Thoracic aorta (tissue), 2 donors: ENCODE data around the gene TMEM134. TPM values are rescaled to one million over a fixed set of nuclear protein-coding genes. Genes with fewer than 3 reads are reported as not detected.

ENCODE experiments used
- ATAC-seq: fragments of 150-250 bp; one replicate; pipeline ENCODE4 v1.8.0; 2017; ENCODE audit warnings: low read depth; ENCODE audit not compliant: insufficient number of reproducible peaks, low FRiP score
- DNase-seq: peaks from one replicate; pipeline ENCODE4 v3.0.0-alpha.2; 2020; ENCODE audit warnings: low spot score
- H3K27ac ChIP-seq, 2 donors: fragments of 200-600 bp; sonication (generic); 1 replicate in 1 of 2; 2 replicates in 1 of 2; pipeline ENCODE4 v1.5.1; 2016; ENCODE audit warnings: mild to moderate bottlenecking in 2 of 2, moderate library complexity in 2 of 2
- H3K27me3 ChIP-seq: fragments of 200-600 bp; sonication (generic); replicated peaks from 2 replicates; pipeline ENCODE4 v1.6.0; 2016; ENCODE audit warnings: mild to moderate bottlenecking; ENCODE audit not compliant: insufficient read depth
- H3K36me3 ChIP-seq: fragments of 200-600 bp; sonication (generic); one replicate; pipeline ENCODE4 v1.5.1; 2016
- H3K4me1 ChIP-seq, 2 donors: fragments of 200-600 bp; sonication (generic); 1 replicate in 1 of 2; 2 replicates in 1 of 2; pipeline versions ENCODE4 v1.5.1 to v1.6.0; 2016; ENCODE audit warnings: low read depth in 2 of 2, mild to moderate bottlenecking in 1 of 2; ENCODE audit not compliant: control insufficient read depth in 1 of 2
- H3K4me3 ChIP-seq: fragments of 200-600 bp; sonication (generic); 2 replicates; pipeline ENCODE4 v1.5.1; 2016; ENCODE audit warnings: mild to moderate bottlenecking
- H3K9me3 ChIP-seq: fragments of 200-600 bp; sonication (generic); 2 replicates; pipeline ENCODE4 v1.5.1; 2016
- total RNA-seq, 2 donors: library from RNA; depleted of rRNA; stranded (reverse); fragments of >200 nt; gene quantifications; one replicate each; pipeline versions ENCODE4 v1.1.0 to v1.2.3, GENCODE V29; 2016
- TF ChIP-seq, protein P1 (sequence below): fragments of 200-600 bp; sonication (generic); IDR thresholded peaks from one replicate; pipeline ENCODE4 v1.5.1; 2019; ENCODE audit warnings: antibody characterized with exemption

The TMEM134 gene
- total RNA-seq, 2 donors from 2014 or later = 66.7 to 67.7 TPM

DNA sequence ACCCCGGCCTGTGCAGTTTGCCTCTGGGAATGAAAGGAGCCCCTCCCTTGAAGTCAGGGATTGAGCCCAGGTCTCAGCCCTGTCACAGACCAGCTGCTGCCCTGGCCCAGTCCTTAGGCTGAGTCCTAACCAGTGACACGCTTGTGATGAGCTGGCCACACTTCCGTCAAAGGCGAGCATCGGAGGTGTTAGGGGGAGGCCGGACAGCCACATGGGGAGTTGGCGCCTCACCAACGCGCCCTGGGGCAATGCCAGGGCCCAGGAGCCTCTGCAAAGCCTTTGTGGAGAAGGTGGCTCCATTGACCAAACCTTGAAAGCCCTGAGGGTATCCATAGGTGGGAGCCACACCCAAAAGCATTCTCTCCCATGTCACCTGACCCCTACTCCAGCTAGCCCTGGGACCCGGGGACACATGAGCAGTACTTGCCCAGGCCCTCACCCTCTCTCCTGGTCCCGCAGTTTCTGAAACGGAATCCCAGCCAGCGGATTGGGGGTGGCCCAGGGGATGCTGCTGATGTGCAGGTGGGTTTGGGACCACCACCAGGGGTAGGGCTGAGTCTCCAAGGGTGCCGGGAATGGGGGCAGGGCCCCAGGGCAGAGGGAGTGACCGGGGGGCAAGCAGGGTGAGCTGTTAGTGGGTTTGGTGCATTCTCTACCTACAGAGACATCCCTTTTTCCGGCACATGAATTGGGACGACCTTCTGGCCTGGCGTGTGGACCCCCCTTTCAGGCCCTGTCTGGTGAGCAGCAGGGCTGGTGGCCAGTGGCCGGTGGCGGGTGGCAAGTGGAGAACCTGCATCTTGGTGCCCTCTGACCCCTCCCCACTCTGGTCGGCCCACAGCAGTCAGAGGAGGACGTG, 35.3 kb downstream of the TMEM134 start:
- ATAC-seq = no peak
- TF ChIP-seq, protein P1, sequence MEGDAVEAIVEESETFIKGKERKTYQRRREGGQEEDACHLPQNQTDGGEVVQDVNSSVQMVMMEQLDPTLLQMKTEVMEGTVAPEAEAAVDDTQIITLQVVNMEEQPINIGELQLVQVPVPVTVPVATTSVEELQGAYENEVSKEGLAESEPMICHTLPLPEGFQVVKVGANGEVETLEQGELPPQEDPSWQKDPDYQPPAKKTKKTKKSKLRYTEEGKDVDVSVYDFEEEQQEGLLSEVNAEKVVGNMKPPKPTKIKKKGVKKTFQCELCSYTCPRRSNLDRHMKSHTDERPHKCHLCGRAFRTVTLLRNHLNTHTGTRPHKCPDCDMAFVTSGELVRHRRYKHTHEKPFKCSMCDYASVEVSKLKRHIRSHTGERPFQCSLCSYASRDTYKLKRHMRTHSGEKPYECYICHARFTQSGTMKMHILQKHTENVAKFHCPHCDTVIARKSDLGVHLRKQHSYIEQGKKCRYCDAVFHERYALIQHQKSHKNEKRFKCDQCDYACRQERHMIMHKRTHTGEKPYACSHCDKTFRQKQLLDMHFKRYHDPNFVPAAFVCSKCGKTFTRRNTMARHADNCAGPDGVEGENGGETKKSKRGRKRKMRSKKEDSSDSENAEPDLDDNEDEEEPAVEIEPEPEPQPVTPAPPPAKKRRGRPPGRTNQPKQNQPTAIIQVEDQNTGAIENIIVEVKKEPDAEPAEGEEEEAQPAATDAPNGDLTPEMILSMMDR = no peak
- H3K9me3 ChIP-seq = no peaks in the 10 kb centered on the region
- DNase-seq = no peak
- H3K27ac ChIP-seq = no peak overlapping the region
- peaks cover 37% of the 10 kb centered on the region for H3K36me3 ChIP-seq
- H3K27me3 ChIP-seq = no peaks in the 10 kb centered on the region
- H3K4me3 ChIP-seq = no peak overlapping the region
- H3K4me1 ChIP-seq = peaks cover 8 to 24% of the 10 kb centered on the region in 2 donors

DNA sequence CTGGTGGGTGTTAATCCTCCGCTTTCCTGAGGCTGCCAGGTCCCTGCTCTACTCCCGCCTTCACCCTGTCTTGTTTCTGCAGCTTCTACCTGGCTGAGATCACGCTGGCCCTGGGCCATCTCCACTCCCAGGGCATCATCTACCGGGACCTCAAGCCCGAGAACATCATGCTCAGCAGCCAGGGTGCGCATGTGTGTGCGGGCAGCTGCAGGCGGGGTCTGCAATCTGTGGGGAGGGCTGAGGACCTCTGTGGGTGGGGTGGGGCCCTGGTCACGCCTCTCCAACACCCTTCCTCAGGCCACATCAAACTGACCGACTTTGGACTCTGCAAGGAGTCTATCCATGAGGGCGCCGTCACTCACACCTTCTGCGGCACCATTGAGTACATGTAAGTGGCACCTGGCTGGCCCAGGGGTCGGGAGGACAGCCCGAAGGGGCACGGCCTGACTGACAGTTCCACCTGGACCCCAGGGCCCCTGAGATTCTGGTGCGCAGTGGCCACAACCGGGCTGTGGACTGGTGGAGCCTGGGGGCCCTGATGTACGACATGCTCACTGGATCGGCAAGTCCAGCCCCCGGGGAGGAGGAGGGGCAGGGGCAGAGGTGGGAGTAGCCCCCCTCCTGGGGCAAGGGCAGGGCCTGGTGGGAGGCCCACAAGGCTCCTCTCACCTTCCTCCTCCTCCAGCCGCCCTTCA, 36.2 kb downstream of the TMEM134 start:
- no peaks in the 10 kb centered on the region for H3K9me3 ChIP-seq
- TF ChIP-seq, protein P1 = no peak
- H3K36me3 ChIP-seq = peaks cover 37% of the 10 kb centered on the region
- no peaks in the 10 kb centered on the region for H3K27me3 ChIP-seq
- no peak overlapping the region for H3K27ac ChIP-seq
- DNase-seq (no peak), ATAC-seq (no peak)
- no peak overlapping the region for H3K4me3 ChIP-seq
- peaks cover 8 to 27% of the 10 kb centered on the region in 2 donors for H3K4me1 ChIP-seq

DNA sequence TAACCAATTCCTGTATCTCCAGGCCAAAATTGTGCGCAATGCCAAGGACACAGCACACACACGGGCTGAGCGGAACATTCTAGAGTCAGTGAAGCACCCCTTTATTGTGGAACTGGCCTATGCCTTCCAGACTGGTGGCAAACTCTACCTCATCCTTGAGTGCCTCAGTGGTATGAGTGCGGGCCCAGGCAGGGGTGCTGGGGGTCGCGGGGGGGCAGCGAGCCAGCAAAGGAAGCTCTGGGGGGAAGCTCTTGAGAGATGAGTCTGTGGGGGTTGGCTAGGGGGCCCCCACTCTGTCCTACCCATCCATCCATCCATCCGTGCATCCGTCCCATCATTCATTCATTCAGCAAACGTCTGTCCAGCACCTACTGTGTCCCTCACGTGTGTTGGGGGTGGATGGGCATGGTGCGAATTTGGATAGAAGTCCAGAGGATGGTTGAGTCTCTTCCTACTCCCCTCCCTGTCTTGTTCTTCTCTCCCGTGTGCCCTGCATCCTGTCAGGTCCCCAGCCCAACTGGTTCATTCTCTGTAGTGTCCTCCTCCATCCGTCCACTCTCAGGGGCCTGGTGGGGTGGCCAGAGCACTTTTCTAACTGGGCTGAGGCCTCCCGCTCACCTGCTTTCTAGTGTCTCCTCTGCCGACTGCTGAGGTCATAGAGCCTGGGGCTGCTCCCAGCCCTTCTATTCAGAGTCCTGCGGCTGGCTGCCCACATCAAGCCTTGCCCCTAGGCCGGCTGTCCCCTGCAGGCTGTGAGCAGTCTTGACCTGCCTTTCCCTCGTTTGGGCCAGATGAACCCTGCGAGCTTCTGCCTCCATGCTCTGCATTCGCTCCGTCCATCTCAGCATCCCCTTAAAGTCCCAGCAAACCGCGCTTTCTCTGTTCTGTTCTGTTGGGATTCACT, 37.5 kb downstream of the TMEM134 start:
- H3K4me1 ChIP-seq = peaks cover 8 to 30% of the 10 kb centered on the region in 2 donors
- no peak overlapping the region for H3K27ac ChIP-seq
- TF ChIP-seq, protein P1 = no peak
- no peak for ATAC-seq
- no peak for DNase-seq
- no peaks in the 10 kb centered on the region for H3K9me3 ChIP-seq
- H3K36me3 ChIP-seq = peaks cover 37% of the 10 kb centered on the region
- no peak overlapping the region for H3K4me3 ChIP-seq
- no peaks in the 10 kb centered on the region for H3K27me3 ChIP-seq

DNA sequence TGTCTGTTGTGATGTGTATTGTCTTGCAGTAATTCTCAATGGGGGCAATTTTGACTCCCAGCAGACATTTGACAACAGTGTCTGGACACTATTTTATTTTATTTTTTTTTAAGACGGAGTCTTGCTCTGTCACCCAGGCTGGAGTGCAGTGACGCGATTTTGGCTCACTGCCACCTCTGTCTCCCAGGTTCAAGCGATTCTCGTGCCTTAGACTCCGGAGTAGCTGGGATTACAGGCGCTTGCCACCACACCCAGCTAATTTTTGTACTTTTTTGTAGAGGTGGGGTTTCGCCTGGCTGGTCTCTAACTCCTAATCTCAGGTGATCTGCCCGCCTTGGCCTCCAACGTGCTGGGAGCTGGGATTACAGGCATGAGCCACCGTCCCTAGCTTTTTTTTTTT, 39.3 kb downstream of the TMEM134 start:
- ATAC-seq (no peak), DNase-seq (no peak)
- Histone ChIP-seq H3K36me3 (peaks cover 31% of the 10 kb centered on the region), H3K27ac (no peak overlapping the region), H3K4me3 (peak overlapping the region; percentile 82), H3K27me3 (no peaks in the 10 kb centered on the region), H3K9me3 (no peaks in the 10 kb centered on the region), H3K4me1 (peaks cover 8 to 21% of the 10 kb centered on the region in 2 donors)
- TF ChIP-seq, protein P1 = no peak
